NB4 (cell line): ENCODE results near the gene TADA1.

Experiments used
- CTCF ChIP-seq: IDR thresholded peaks from one replicate; pipeline ENCODE4 v1.5.1; 2012; ENCODE audit warnings: low read depth, low read length
- MAX ChIP-seq: IDR thresholded peaks from 2 replicates; pipeline ENCODE4 v1.6.1; 2011; ENCODE audit warnings: low read depth, low read length
- MYC ChIP-seq: IDR thresholded peaks from 2 replicates; pipeline ENCODE4 v1.6.1; 2011; ENCODE audit warnings: low read depth, low read length
- POLR2A ChIP-seq: IDR thresholded peaks from 2 replicates; pipeline ENCODE4 v1.6.1; 2011; ENCODE audit warnings: mild to moderate bottlenecking; ENCODE audit not compliant: insufficient read length; ENCODE audit errors: extremely low read depth

- no peak for TF ChIP-seq CTCF
- TF ChIP-seq POLR2A = no peak
- no peak for TF ChIP-seq MAX
- no peak for TF ChIP-seq MYC
Observed at GRCh38 chr1:166869318-166870099, 6.6 kb downstream of the TADA1 start.
